SJCRH30 (cell line): ENCODE results near the gene EVI5. TPM values are rescaled to one million over a fixed set of nuclear protein-coding genes. Genes with fewer than 3 reads are reported as not detected.
A peak's percentile ranks its signal among the peaks of the same experiment; 100 is the strongest.
"Not testable (repeated sequence)": the region's sequence is repeated elsewhere in the genome, so short reads cannot be mapped to it uniquely, and the experiment has no call there.

ENCODE experiments used
- DNase-seq, 2 experiments: peaks; one replicate each; pipeline ENCODE4 v3.0.0-alpha.2; 2015 to 2020
- H3K27ac ChIP-seq: fragments of 250-450 bp; sonication (Bioruptor Pico); 2 replicates; pipeline ENCODE4 v1.5.1; 2020; ENCODE audit warnings: mild to moderate bottlenecking, moderate library complexity
- H3K27me3 ChIP-seq: fragments of 250-450 bp; sonication (Bioruptor Pico); 2 replicates; pipeline ENCODE4 v1.5.1; 2020; ENCODE audit warnings: mild to moderate bottlenecking, moderate library complexity
- H3K36me3 ChIP-seq: fragments of 250-450 bp; sonication (Bioruptor Pico); 2 replicates; pipeline ENCODE4 v1.5.1; 2020; ENCODE audit warnings: mild to moderate bottlenecking, moderate library complexity
- H3K4me1 ChIP-seq: fragments of 250-450 bp; sonication (Bioruptor Pico); 2 replicates; pipeline ENCODE4 v1.5.1; 2020; ENCODE audit warnings: mild to moderate bottlenecking, moderate library complexity
- H3K4me3 ChIP-seq: fragments of 250-450 bp; sonication (Bioruptor Pico); 2 replicates; pipeline ENCODE4 v1.5.1; 2020; ENCODE audit warnings: mild to moderate bottlenecking, moderate library complexity
- H3K9me3 ChIP-seq: fragments of 250-450 bp; sonication (Bioruptor Pico); replicated peaks from 2 replicates; pipeline ENCODE4 v1.5.1; 2020; ENCODE audit warnings: mild to moderate bottlenecking, moderate library complexity
- total RNA-seq: library from RNA; depleted of rRNA; stranded (reverse); fragments of >200 nt; shearing (Covaris generic); gene quantifications from 2 replicates; pipeline ENCODE4 v1.2.3, GENCODE V29; 2014

The EVI5 gene
- total RNA-seq, 1 experiment from 2014 or later: 31.6 TPM

DNA sequence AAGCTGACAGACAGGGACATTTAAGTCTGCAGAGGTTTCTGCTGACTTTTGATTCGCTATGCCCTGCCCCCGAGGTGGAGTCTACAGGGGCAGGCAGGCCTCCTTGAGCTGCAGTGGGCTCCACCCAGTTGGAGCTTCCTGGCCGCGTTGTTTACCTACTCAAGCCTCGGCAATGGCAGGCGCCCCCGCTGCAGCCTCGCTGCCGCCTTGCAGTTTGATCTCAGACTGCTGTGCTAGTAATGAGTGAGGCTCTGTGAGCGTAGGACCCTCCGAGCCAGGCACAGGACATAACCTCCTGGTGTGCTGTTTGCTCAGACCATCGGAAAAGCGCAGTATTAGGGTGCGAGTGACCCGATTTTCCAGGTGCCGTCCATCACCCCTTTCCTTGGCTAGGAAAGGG is 149.7 kb downstream of the EVI5 start:
- H3K27ac ChIP-seq, DNase-seq, H3K9me3 ChIP-seq, H3K4me1 ChIP-seq, H3K27me3 ChIP-seq, H3K4me3 ChIP-seq: not testable (repeated sequence)
- peaks cover 10% of the 10 kb centered on the region; the same call in 1 of the 2 replicates for H3K36me3 ChIP-seq

- no peak overlapping the region for H3K4me3 ChIP-seq
- H3K4me1 ChIP-seq: no peaks in the 10 kb centered on the region
- H3K9me3 ChIP-seq: no peaks in the 10 kb centered on the region
- no peak overlapping the region for H3K27ac ChIP-seq
- H3K27me3 ChIP-seq: no peaks in the 10 kb centered on the region
- DNase-seq: peak in 1 of 2 experiments; percentile 42
- H3K36me3 ChIP-seq: peaks cover 5% of the 10 kb centered on the region
Observed at GRCh38 chr1:92623187-92623778, 161.6 kb downstream of the EVI5 start.

- Histone ChIP-seq H3K4me3 (no peak overlapping the region), H3K27me3 (no peaks in the 10 kb centered on the region), H3K36me3 (peaks cover 5% of the 10 kb centered on the region), H3K27ac (no peak overlapping the region), H3K4me1 (no peaks in the 10 kb centered on the region), H3K9me3 (no peaks in the 10 kb centered on the region)
- DNase-seq: no peak
Observed at GRCh38 chr1:92619466-92620189, 165.3 kb downstream of the EVI5 start.

DNA sequence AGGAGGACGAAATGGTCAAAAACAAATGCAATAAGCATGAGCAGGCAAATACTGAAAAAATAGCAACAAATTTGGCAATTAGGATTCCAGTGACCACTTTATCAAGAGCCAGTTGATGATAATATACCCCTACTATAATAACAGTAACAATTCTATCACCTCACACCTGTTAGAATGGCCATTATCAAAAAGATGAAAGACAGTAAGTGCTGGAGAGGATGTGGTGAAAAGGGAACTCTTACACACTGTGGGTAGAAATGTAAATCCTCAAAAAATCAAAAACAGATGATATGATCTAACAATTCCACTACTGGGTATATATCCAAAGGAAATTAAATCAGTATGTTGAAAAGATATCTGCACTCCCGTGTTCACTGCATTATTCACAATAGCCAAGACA is 183.9 kb downstream of the EVI5 start:
- H3K9me3 ChIP-seq: no peaks in the 10 kb centered on the region
- no peaks in the 10 kb centered on the region for H3K27me3 ChIP-seq
- H3K36me3 ChIP-seq: no peaks in the 10 kb centered on the region
- H3K4me3 ChIP-seq: no peak overlapping the region
- H3K27ac ChIP-seq: no peak overlapping the region
- DNase-seq: no peak
- H3K4me1 ChIP-seq: no peaks in the 10 kb centered on the region

DNA sequence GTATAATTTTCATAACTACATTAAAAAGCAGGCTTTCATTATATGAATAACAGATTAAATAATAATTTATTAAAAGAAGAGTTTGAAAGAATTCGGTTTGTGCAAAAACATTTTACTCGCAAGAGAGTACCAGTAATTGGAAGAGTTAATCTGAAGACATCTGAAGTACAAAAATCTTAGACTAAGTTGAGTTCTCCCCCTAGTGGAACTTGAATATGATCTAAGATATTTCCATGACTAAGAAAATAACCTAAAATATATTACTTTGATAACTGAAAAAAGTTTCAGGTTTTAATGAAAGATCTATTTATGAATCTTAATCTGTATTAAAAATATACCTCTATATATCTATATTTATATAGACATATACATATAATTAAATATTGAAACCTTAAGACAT is 185.7 kb downstream of the EVI5 start:
- Histone ChIP-seq H3K27me3 (no peaks in the 10 kb centered on the region), H3K9me3 (no peaks in the 10 kb centered on the region), H3K27ac (no peak overlapping the region), H3K4me3 (no peak overlapping the region), H3K4me1 (no peaks in the 10 kb centered on the region), H3K36me3 (no peaks in the 10 kb centered on the region)
- DNase-seq: peak in 1 of 2 experiments; percentile 28

GRCh38 chr1:92589361-92589760 is 195.5 kb downstream of the EVI5 start:
- H3K9me3 ChIP-seq, H3K27me3 ChIP-seq, H3K4me3 ChIP-seq, H3K4me1 ChIP-seq, H3K27ac ChIP-seq, DNase-seq, H3K36me3 ChIP-seq: not testable (repeated sequence)

GRCh38 chr1:92587445-92587844 is 197.5 kb downstream of the EVI5 start:
- Histone ChIP-seq H3K4me3 (no peak overlapping the region), H3K9me3 (peaks cover 6% of the 10 kb centered on the region; the same call in 1 of the 2 replicates), H3K27me3 (no peaks in the 10 kb centered on the region), H3K36me3 (no peaks in the 10 kb centered on the region), H3K4me1 (no peaks in the 10 kb centered on the region), H3K27ac (no peak overlapping the region)
- DNase-seq: no peak

DNA sequence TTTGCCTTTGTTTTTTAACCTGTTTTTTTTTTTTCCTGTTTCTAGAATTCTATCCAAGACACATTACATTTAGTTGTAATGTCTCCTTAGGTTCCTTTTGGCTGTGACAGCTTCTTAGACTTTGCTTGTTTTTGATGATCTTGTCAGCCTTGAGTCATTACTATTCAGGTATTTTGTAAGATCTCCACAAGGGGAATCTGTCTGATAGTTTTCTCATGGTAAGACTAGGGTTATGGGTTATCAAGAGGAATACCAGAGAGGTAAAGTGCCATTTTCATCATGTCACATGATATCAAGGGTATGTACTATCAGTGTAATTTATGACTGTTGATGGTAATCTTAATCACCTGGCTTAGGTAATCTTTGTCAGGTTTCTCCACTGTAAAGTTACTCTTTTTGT is 199.1 kb downstream of the EVI5 start:
- Histone ChIP-seq H3K27ac (no peak overlapping the region), H3K4me3 (no peak overlapping the region), H3K4me1 (no peaks in the 10 kb centered on the region), H3K9me3 (peaks cover 6% of the 10 kb centered on the region; the same call in 1 of the 2 replicates), H3K27me3 (no peaks in the 10 kb centered on the region), H3K36me3 (0 out of 2 replicates have a peak, but pooled peaks cover 2% of the 10 kb centered on the region)
- DNase-seq: no peak

GRCh38 chr1:92584810-92585209 is 200.1 kb downstream of the EVI5 start:
- DNase-seq, H3K27me3 ChIP-seq, H3K36me3 ChIP-seq, H3K27ac ChIP-seq, H3K9me3 ChIP-seq, H3K4me3 ChIP-seq, H3K4me1 ChIP-seq: not testable (repeated sequence)

- Histone ChIP-seq H3K36me3 (0 out of 2 replicates have a peak, but pooled peaks cover 2% of the 10 kb centered on the region), H3K27me3 (no peaks in the 10 kb centered on the region), H3K4me3 (no peak overlapping the region), H3K9me3 (peaks cover 6% of the 10 kb centered on the region; the same call in 1 of the 2 replicates), H3K27ac (no peak overlapping the region), H3K4me1 (no peaks in the 10 kb centered on the region)
- DNase-seq: peak in 1 of 2 experiments; percentile 13
Observed at GRCh38 chr1:92583821-92584760, 200.8 kb downstream of the EVI5 start.

DNA sequence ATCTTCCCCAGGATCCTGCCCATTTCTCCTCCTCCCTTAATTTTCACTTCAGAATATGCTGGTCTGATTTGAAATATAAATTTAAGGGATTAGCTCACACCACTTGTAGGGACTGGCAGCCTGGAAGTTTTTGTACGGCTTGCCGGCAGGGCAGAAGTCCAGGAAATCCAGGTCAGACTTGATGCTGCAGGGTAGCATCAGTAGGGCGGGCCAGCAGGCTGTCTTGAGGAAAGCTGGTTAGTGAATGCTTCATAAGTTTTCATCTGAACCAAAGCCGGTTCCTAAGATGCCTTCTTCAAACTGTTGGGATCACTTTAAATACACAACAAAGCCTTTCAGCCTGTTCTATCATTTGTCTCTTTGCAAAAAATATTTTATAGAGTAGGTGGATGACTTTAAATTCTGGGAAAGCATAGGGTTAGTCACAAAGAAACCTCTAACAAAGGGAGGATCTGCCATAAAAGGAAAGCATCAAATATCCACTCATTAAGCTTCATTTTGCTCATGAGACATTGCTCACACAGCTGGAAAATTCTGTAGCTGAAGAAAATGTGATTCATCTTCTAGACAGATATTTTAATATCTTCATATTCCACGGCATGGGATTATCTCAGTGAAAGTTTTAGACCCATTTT is 207.5 kb downstream of the EVI5 start:
- Histone ChIP-seq H3K4me3 (no peak overlapping the region), H3K36me3 (0 out of 2 replicates have a peak, but pooled peaks cover 2% of the 10 kb centered on the region), H3K27me3 (no peaks in the 10 kb centered on the region), H3K9me3 (no peaks in the 10 kb centered on the region; the same call in 1 of the 2 replicates), H3K4me1 (no peaks in the 10 kb centered on the region), H3K27ac (no peak overlapping the region)
- no peak for DNase-seq

DNA sequence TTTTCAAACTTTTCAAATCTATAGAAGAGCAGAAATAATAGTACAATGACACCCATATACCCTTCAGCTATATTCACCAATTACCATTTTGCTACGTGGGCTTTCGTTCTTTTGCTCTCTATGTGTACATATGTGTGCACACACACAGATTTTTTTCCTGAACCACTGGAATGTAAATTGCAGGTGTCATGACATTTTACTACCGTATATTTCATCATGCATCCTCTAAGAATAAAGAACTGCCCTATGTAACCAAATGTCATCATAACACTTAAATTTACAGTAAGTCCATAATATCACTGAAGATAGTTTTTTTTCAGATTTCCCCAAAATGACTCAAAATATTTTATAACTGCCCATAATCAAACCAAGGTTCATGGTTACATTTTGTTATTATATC is 209.8 kb downstream of the EVI5 start:
- Histone ChIP-seq H3K36me3 (no peaks in the 10 kb centered on the region), H3K9me3 (no peaks in the 10 kb centered on the region), H3K4me3 (no peak overlapping the region), H3K27ac (no peak overlapping the region), H3K4me1 (no peaks in the 10 kb centered on the region), H3K27me3 (no peaks in the 10 kb centered on the region)
- no peak for DNase-seq

- no peaks in the 10 kb centered on the region for H3K9me3 ChIP-seq
- no peak overlapping the region for H3K27ac ChIP-seq
- H3K4me1 ChIP-seq: no peaks in the 10 kb centered on the region
- no peak for DNase-seq
- H3K36me3 ChIP-seq: no peaks in the 10 kb centered on the region
- no peaks in the 10 kb centered on the region for H3K27me3 ChIP-seq
- H3K4me3 ChIP-seq: no peak overlapping the region
Observed at GRCh38 chr1:92572520-92572919, 212.4 kb downstream of the EVI5 start.

GRCh38 chr1:92571578-92571977 is 213.3 kb downstream of the EVI5 start:
- no peak overlapping the region for H3K27ac ChIP-seq
- no peaks in the 10 kb centered on the region for H3K27me3 ChIP-seq

More at GRCh38 chr1:92571578-92571977, 213.3 kb downstream of the EVI5 start:
- Histone ChIP-seq H3K4me1 (no peaks in the 10 kb centered on the region), H3K9me3 (no peaks in the 10 kb centered on the region), H3K4me3 (no peak overlapping the region), H3K36me3 (no peaks in the 10 kb centered on the region)
- no peak for DNase-seq
